SK-N-SH (cell line): ENCODE data around the gene BAG5. TPM values are rescaled to one million over a fixed set of nuclear protein-coding genes. Genes with fewer than 3 reads are reported as not detected.

Source experiments
- CTCF ChIA-PET: fragments of 300-600, 350-600 bp; formaldehyde crosslinking; extraction: SDS; loops from one replicate; lab custom pipeline; 2021; lab: Yijun Ruan, JAX
- POLR2A ChIA-PET: fragments of 350-600 bp; sonication (Branson Sonifier 250); formaldehyde crosslinking; extraction: SDS; loops from one replicate; lab custom pipeline; 2020; ENCODE audit warnings: antibody characterized with exemption, inconsistent platforms; lab: Yijun Ruan, JAX
- DNase-seq: peaks from one replicate; pipeline ENCODE4 v3.0.0; 2012
- H2AFZ ChIP-seq: fragments of 200-600 bp; sonication (generic); 2 replicates; pipeline ENCODE4 v1.8.1; 2016; ENCODE audit warnings: antibody characterized with exemption, mild to moderate bottlenecking, low read depth
- H3F3A ChIP-seq: fragments of 200-600 bp; sonication (generic); replicated peaks from 2 replicates; pipeline ENCODE3; 2016; ENCODE audit warnings: antibody characterized with exemption, mild to moderate bottlenecking; ENCODE audit not compliant: insufficient read depth
- H3K27ac ChIP-seq, 2 experiments: fragments of 200-500 bp in 1 of 2; fragments of 200-600 bp in 1 of 2; sonication (Bioruptor generic) in 1 of 2; sonication (generic), shearing (Covaris generic) in 1 of 2; 2 replicates each; pipeline versions ENCODE4 v1.5.1 to v1.6.1; 2014 to 2016; ENCODE audit warnings: low read depth in 2 of 2, inconsistent platforms in 1 of 2, low read length in 1 of 2, mild to moderate bottlenecking in 1 of 2, mixed read lengths in 1 of 2
- H3K27me3 ChIP-seq: fragments of 200-600 bp; sonication (generic), shearing (Covaris generic); 2 replicates; pipeline ENCODE4 v1.6.1; 2016; ENCODE audit warnings: mixed run types; ENCODE audit not compliant: insufficient read depth
- H3K36me3 ChIP-seq, 2 experiments: fragments of 200-500 bp in 1 of 2; fragments of 200-600 bp in 1 of 2; sonication (Bioruptor generic) in 1 of 2; sonication (generic) in 1 of 2; replicated peaks in 1 of 2; 2 replicates each; pipeline versions ENCODE3 to v1.5.1; 2014 to 2016; ENCODE audit warnings: low read length in 1 of 2, mild to moderate bottlenecking in 1 of 2; ENCODE audit not compliant: insufficient read depth in 2 of 2, control insufficient read depth in 1 of 2
- H3K4me1 ChIP-seq, 2 experiments: fragments of 200-500 bp in 1 of 2; fragments of 200-600 bp in 1 of 2; sonication (Bioruptor generic) in 1 of 2; sonication (generic), shearing (Covaris generic) in 1 of 2; 2 replicates each; pipeline versions ENCODE4 v1.5.1 to v1.6.1; 2014 to 2016; ENCODE audit warnings: low read depth in 1 of 2, low read length in 1 of 2, mixed run types in 1 of 2; ENCODE audit not compliant: insufficient read depth in 2 of 2, control insufficient read depth in 1 of 2
- H3K4me2 ChIP-seq: fragments of 200-600 bp; sonication (generic), shearing (Covaris generic); 2 replicates; pipeline ENCODE4 v1.6.1; 2017; ENCODE audit warnings: mixed run types
- H3K4me3 ChIP-seq, 2 experiments: fragments of 200-500 bp in 1 of 2; fragments of 200-600 bp in 1 of 2; sonication (Bioruptor generic) in 1 of 2; sonication (generic), shearing (Covaris generic) in 1 of 2; 2 replicates each; pipeline versions ENCODE4 v1.5.1 to v1.8.1; 2014 to 2016; ENCODE audit warnings: low read depth in 2 of 2, inconsistent platforms in 1 of 2, low read length in 1 of 2, mild to moderate bottlenecking in 1 of 2, mixed read lengths in 1 of 2, moderate library complexity in 1 of 2
- H3K79me2 ChIP-seq: fragments of 200-600 bp; sonication (generic); 2 replicates; pipeline ENCODE4 v1.8.1; 2017; ENCODE audit warnings: mild to moderate bottlenecking; ENCODE audit not compliant: insufficient read depth
- H3K9ac ChIP-seq: fragments of 200-600 bp; sonication (generic); 2 replicates; pipeline ENCODE4 v1.6.1; 2017; ENCODE audit warnings: mixed run types
- H3K9me2 ChIP-seq: fragments of 200-600 bp; sonication (generic); 2 replicates; pipeline ENCODE4 v1.6.1; 2017; ENCODE audit warnings: mixed run types
- H3K9me3 ChIP-seq: fragments of 200-600 bp; sonication (generic); 2 replicates; pipeline ENCODE4 v1.6.1; 2017; ENCODE audit warnings: mixed run types, mild to moderate bottlenecking, moderate library complexity
- H4K20me1 ChIP-seq: fragments of 200-600 bp; sonication (generic); 2 replicates; pipeline ENCODE4 v1.6.1; 2017; ENCODE audit warnings: mild to moderate bottlenecking, mixed run types; ENCODE audit not compliant: insufficient read depth
- EP300 ChIP-seq, 2 experiments: IDR thresholded peaks; 2 replicates each; pipeline versions ENCODE4 v1.4.0 to v1.6.1; 2012; ENCODE audit warnings: borderline replicate concordance in 1 of 2, low read depth in 1 of 2, low read length in 1 of 2
- FOSL2 ChIP-seq: IDR thresholded peaks from 2 replicates; pipeline ENCODE4 v1.4.0; 2012; ENCODE audit warnings: low read depth, mild to moderate bottlenecking, moderate library complexity, borderline replicate concordance
- FOXM1 ChIP-seq: IDR thresholded peaks from 2 replicates; pipeline ENCODE4 v1.4.0; 2012; ENCODE audit warnings: low read depth, mild to moderate bottlenecking
- GATA2 ChIP-seq: sonication (generic); formaldehyde crosslinking; IDR thresholded peaks from 2 replicates; pipeline ENCODE4 v1.5.0; 2020; ENCODE audit warnings: mild to moderate bottlenecking, missing genetic modification reagents
- MAX ChIP-seq: IDR thresholded peaks from 2 replicates; pipeline ENCODE4 v1.4.0; 2012; ENCODE audit warnings: low read depth
- PBX3 ChIP-seq: IDR thresholded peaks from 2 replicates; pipeline ENCODE4; 2012
- RCOR1 ChIP-seq: fragments of 150-350 bp; IDR thresholded peaks from 2 replicates; pipeline ENCODE4 v1.6.1; 2017; ENCODE audit warnings: antibody characterized with exemption, low read length
- REST ChIP-seq: IDR thresholded peaks from 2 replicates; pipeline ENCODE4 v1.6.1; 2012; ENCODE audit warnings: mild to moderate bottlenecking, low read depth, low read length, moderate library complexity
- RXRA ChIP-seq: IDR thresholded peaks from 2 replicates; pipeline ENCODE4 v1.4.0; 2012; ENCODE audit warnings: low read depth, mild to moderate bottlenecking, borderline replicate concordance
- USF1 ChIP-seq: IDR thresholded peaks from 2 replicates; pipeline ENCODE4 v1.4.0; 2012; ENCODE audit warnings: low read depth, borderline replicate concordance
- USF2 ChIP-seq: fragments of 150-350 bp; IDR thresholded peaks from 2 replicates; pipeline ENCODE4 v1.6.1; 2017; ENCODE audit warnings: antibody characterized with exemption, low read length, low read depth, borderline replicate concordance
- YY1 ChIP-seq: IDR thresholded peaks from 2 replicates; pipeline ENCODE4 v1.4.0; 2012; ENCODE audit warnings: low read depth, mild to moderate bottlenecking
- WGBS: methylation state at CpG from one replicate; pipeline ENCODE4 v1.1.6; 2017; ENCODE audit warnings: low lambda C conversion rate; 5-methylcytosine and 5-hydroxymethylcytosine counted together
- polyA plus RNA-seq, 3 experiments: library from polyadenylated mRNA; depleted of rRNA; stranded (reverse); fragments of >200 nt; gene quantifications; 2 replicates each; pipeline ENCODE4 v1.2.3, GENCODE V29; 2012

Gene BAG5
- polyA plus RNA-seq, 1 of the 3 experiments (the other 2 are of a cell fraction) = 5.2 TPM

- H3K27ac ChIP-seq = no peak overlapping the region
- no peak overlapping the region for H3K4me2 ChIP-seq
- no peak for DNase-seq
- ChIA-PET POLR2A (interaction anchor here (1.3 kb wide), 1 partner anchor 14 kb away, joined by 3 read pairs; the partner anchor contains the start of gene CKB), CTCF (interaction anchor here (2.1 to 5.1 kb wide), 2 partner anchors 10 to 18 kb away, joined by 7 to 31 read pairs; no protein-coding TSS in a partner anchor)
- no peaks in the 10 kb centered on the region for H4K20me1 ChIP-seq
- peaks cover 0 to 26% of the 10 kb centered on the region in 2 experiments for H3K36me3 ChIP-seq
- no peaks in the 10 kb centered on the region for H3K27me3 ChIP-seq
- no peak overlapping the region for H2AFZ ChIP-seq
- H3K4me3 ChIP-seq = no peak overlapping the region
- peaks cover 7% of the 10 kb centered on the region; the same call in 1 of the 2 replicates for H3K79me2 ChIP-seq
- 88% methylated on average over 5 of the region's 9 CpGs for WGBS
- H3K4me1 ChIP-seq = peaks cover 16 to 23% of the 10 kb centered on the region in 2 experiments; a peak in 3 of 4 replicates
- peaks cover 13% of the 10 kb centered on the region for H3F3A ChIP-seq
- no peak overlapping the region for H3K9ac ChIP-seq
- TF ChIP-seq PBX3 = no peak
- TF ChIP-seq GATA2 = no peak
- TF ChIP-seq YY1 = no peak
- TF ChIP-seq REST = no peak
- TF ChIP-seq RCOR1 = no peak
- TF ChIP-seq RXRA = no peak
- TF ChIP-seq EP300 (IDR thresholded peaks at IDR 0.05; ENCODE audit: borderline replicate concordance in 1 of 2, low read depth in 1 of 2, low read length in 1 of 2) = no peak
- no peak for TF ChIP-seq MAX
- TF ChIP-seq USF2 = no peak
- no peak for TF ChIP-seq FOXM1
- TF ChIP-seq USF1 = no peak
- TF ChIP-seq FOSL2 = no peak
- no peaks in the 10 kb centered on the region for H3K9me2 ChIP-seq
- H3K9me3 ChIP-seq = no peaks in the 10 kb centered on the region
These were observed 25.8 kb downstream of the BAG5 start for GRCh38 chr14:103536693-103537092.
